T-helper 2 cell treated with Interferon-gamma antibody and Interleukin-4, amounts not matched to agents 5 μg/mL and 100 μg/mL, for 36 hours (primary cell): ENCODE results near the gene SHISA7.
"Not testable (repeated sequence)": the region's sequence is repeated elsewhere in the genome, so short reads cannot be mapped to it uniquely, and the experiment has no call there.

ENCODE experiments used
- DNase-seq: peaks from one replicate; pipeline ENCODE4 v3.0.0; 2021; ENCODE audit warnings: low spot score
- H3K27ac Mint-ChIP-seq: one replicate; pipeline ENCODE4 v1.8.0; 2021; ENCODE audit warnings: mild to moderate bottlenecking, mixed read lengths
- H3K27me3 Mint-ChIP-seq: one replicate; pipeline ENCODE4 v1.8.0; 2021; ENCODE audit warnings: low read depth, mixed read lengths
- H3K36me3 Mint-ChIP-seq: one replicate; pipeline ENCODE4 v1.8.0; 2021; ENCODE audit warnings: low read depth, mixed read lengths
- H3K4me1 Mint-ChIP-seq: one replicate; pipeline ENCODE4 v1.8.0; 2021; ENCODE audit warnings: low read depth, mixed read lengths
- H3K4me3 Mint-ChIP-seq: one replicate; pipeline ENCODE4 v1.8.0; 2022; ENCODE audit warnings: mild to moderate bottlenecking, moderate library complexity, mixed read lengths
- H3K9me3 Mint-ChIP-seq: one replicate; pipeline ENCODE4 v1.8.0; 2021; ENCODE audit warnings: mixed read lengths

Gene SHISA7

DNA sequence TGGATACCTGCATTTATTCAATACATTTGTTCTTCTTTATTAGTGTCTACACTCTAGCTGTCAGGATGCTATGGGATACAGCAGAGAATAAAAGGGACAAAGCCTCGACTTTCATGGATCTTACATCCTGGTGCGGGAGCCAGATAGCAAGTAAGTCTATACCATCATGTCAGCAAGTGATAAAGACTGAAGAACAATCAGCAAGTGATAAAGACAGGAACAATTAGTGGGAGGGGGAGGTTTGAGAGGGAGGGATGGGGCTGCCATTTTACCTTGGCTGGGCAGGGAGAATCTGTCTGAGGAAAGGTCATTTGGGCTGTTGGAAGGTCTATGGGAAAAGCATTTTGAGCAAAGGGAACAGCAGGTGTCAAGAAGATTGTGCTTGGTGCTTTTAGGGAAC is 32.9 kb downstream of the SHISA7 start:
- peaks cover 21% of the 10 kb centered on the region for H3K4me1 Mint-ChIP-seq
- H3K4me3 Mint-ChIP-seq, result no peak overlapping the region
- peaks cover 23% of the 10 kb centered on the region for H3K9me3 Mint-ChIP-seq
- H3K36me3 Mint-ChIP-seq, result peaks cover 32% of the 10 kb centered on the region
- H3K27me3 Mint-ChIP-seq, result peaks cover 16% of the 10 kb centered on the region
- no peak for DNase-seq
- H3K27ac Mint-ChIP-seq, result no peak overlapping the region

DNA sequence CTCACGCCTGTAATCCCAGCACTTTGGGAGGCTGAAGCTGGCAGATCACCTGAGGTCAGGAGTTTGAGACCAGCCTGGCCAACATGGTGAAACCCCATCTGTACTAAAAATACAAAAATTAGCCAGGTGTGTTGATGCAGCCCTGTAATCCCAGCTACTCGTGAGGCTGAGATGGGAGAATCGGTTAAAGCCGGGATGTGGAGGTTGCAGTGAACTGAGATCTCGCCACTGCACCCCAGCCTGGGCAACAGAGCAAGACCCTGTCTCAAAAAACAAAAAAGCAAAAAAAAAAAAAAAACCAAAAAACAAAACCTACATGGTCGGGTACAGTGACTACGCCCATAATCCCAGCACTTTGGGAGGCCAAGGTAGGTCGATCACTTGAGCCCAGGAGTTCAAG is 33.9 kb downstream of the SHISA7 start:
- Mint-ChIP-seq H3K9me3 (peaks cover 23% of the 10 kb centered on the region), H3K4me1 (peaks cover 21% of the 10 kb centered on the region), H3K27ac (peak overlapping the region; percentile 99), H3K27me3 (peaks cover 13% of the 10 kb centered on the region), H3K36me3 (peaks cover 32% of the 10 kb centered on the region)
- not testable (repeated sequence) for H3K4me3 Mint-ChIP-seq, DNase-seq

DNA sequence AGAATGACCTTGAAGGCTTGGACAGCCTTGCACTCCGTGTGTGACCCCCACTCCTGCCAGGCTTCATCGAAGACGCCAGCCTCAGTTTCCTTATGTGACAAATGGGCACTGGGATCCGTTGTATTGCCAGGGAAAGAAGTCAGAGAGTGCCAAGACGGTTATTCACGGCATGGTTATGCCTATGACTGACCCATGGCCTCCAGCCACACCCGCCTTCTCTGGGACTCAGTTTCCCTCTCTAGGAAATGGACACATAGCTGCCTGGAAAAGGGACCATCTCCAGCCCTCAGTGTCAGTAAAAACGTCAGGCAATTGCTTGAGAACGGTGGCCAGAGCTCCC is 34.6 kb downstream of the SHISA7 start:
- peak overlapping the region; percentile 94 for H3K4me3 Mint-ChIP-seq
- peaks cover 23% of the 10 kb centered on the region for H3K9me3 Mint-ChIP-seq
- peaks cover 21% of the 10 kb centered on the region for H3K4me1 Mint-ChIP-seq
- peak overlapping the region; percentile 99 for H3K27ac Mint-ChIP-seq
- peaks cover 10% of the 10 kb centered on the region for H3K27me3 Mint-ChIP-seq
- DNase-seq, result no peak
- H3K36me3 Mint-ChIP-seq, result peaks cover 36% of the 10 kb centered on the region

DNA sequence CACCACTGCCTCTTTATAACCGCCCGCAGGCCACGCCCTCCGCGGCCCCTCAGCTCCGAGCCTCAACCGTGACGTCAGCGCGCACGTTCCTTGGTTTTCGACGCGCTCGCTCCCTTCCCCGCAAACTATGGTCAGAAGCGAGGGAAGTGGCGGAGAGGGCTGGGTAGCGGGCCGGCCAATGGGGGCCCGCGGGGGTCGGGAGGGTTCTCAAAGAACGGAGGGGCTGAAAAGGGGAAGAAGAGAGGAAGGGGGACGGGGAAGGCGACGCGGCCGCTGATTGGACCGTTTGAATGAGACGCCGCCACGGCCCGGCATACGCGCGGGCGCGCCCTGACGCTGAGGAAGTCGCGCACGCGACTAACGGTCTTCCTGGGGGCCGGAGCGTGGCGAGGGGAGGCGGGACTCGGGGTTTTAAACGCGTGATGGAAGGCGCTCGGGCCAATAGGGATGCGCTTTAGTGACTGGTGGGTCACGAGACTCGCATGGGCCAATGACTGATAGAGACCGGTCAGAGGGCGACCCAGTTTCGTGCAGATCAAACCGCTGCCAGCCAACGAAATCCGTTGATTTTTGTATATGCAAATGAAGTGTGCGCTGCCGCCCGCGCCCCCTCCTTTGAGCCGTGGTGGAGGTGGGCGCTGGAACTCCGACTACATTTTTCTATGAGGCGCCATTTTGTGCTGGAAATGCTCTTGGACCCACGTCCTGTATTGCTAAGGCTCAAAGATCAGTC is 35.1 kb downstream of the SHISA7 start:
- H3K36me3 Mint-ChIP-seq, result peaks cover 40% of the 10 kb centered on the region
- peak overlapping the region; percentile 99 for H3K27ac Mint-ChIP-seq
- peaks cover 10% of the 10 kb centered on the region for H3K27me3 Mint-ChIP-seq

DNA sequence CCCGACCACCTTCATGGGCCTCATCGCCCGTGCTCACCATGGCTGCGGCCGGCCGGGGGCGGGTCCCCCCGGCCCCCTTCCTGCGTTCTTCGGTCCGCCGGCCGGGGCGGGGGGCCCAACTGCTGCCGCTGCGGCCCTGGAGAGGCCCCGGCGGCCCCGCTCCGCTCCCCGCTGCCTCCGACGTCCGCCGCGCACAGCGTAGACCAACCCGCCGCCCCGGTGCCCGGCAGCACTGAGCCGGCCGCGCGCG is 35.6 kb downstream of the SHISA7 start, which contains the start of gene UBE2S:
UBE2S (minus strand) TSS at position 239 of the 250 bp plus-strand sequence; CDS start at position 40, 199 bp downstream.
- DNase-seq, result not testable (repeated sequence)
- H3K4me1 Mint-ChIP-seq, result peaks cover 25% of the 10 kb centered on the region
- H3K9me3 Mint-ChIP-seq, result peaks cover 23% of the 10 kb centered on the region
- H3K4me3 Mint-ChIP-seq, result peak within 1 kb of the TSS; percentile 94
- H3K36me3 Mint-ChIP-seq, result peaks cover 45% of the 10 kb centered on the region
- peaks cover 10% of the 10 kb centered on the region for H3K27me3 Mint-ChIP-seq
- H3K27ac Mint-ChIP-seq, result peak within 1 kb of the TSS; percentile 99

More for the DNA sequence above, 35.1 kb downstream of the SHISA7 start:
- Mint-ChIP-seq H3K9me3 (peaks cover 23% of the 10 kb centered on the region), H3K4me1 (peaks cover 24% of the 10 kb centered on the region), H3K4me3 (peak overlapping the region; percentile 94)
- peak; percentile 97 for DNase-seq

DNA sequence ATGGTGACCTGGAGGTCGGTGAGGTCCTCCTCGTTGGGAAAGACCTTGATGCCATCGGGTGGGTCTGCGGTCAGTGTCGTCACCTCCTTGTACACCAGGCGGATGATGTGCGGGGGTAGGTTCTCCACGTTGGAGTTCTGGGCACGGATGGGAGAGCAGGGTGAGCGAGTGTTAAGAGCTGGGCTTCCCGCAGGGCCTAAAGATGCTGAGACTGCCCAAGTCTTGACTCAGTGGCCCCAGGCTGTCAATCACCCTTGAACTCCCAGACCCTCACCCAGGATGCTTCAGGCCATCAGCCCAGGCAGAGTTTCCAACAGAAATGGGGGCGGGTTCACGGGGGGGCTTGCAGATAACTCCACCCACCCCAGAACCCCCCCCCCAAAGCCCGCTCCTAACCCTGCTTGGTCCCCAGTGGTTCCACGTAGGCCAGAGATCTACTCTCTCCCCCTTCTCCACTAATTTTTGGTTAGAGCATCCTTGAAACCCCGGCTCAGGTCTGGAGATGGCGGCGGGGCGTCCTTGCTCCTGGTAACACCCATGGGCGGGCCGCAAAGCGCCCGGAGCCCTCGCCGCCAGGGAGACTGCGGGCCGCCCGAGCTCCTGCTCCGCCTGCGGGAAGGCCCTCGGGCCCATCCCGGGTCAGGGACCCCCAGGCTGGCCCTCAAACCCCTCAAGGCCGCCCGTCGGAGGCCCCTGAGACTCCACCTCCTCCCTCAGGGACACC is 36.1 kb downstream of the SHISA7 start:
- peaks cover 25% of the 10 kb centered on the region for H3K4me1 Mint-ChIP-seq
- H3K9me3 Mint-ChIP-seq, result peaks cover 23% of the 10 kb centered on the region
- H3K4me3 Mint-ChIP-seq, result peak overlapping the region; percentile 86
- no peak for DNase-seq
- H3K27ac Mint-ChIP-seq, result peak overlapping the region; percentile 99
- peaks cover 49% of the 10 kb centered on the region for H3K36me3 Mint-ChIP-seq
- H3K27me3 Mint-ChIP-seq, result peaks cover 7% of the 10 kb centered on the region

DNA sequence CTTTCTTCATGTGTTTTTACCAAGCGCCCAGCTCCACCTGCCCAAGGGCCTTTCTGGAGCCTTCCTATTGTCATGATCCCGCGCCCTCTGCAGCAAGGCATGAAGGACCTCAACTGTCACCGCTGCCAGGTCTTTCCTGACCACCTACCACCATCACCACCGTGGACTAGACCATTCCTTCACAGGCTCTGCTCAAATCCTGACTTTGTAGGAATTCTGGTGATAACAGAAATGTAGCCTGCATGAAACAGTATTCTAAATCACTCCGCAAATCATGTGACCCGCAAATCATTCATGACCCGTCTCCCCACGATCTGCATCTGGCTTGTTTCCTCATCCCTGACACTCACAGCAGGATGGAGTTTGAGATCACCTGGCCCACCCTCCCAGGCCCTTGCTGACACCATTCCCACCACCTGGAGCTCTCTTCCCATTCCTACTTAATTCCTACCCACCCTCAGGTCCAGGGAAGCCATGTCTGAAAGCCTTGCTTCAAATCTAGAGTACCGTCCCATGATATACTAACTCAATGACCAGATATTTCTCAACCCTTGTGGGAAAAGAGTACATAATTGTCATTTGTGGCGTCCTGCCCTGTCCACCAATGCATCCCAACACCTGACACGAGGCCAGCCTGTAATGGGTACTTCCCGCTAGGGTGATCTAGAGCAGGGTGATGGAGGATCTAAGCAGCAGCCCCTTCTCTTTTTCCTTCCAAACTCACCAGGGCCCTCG is 36.8 kb downstream of the SHISA7 start:
- peaks cover 1% of the 10 kb centered on the region for H3K27me3 Mint-ChIP-seq
- peaks cover 52% of the 10 kb centered on the region for H3K36me3 Mint-ChIP-seq
- peaks cover 21% of the 10 kb centered on the region for H3K9me3 Mint-ChIP-seq
- H3K27ac Mint-ChIP-seq, result peak overlapping the region; percentile 85
- H3K4me1 Mint-ChIP-seq, result peaks cover 25% of the 10 kb centered on the region
- peak overlapping the region; percentile 86 for H3K4me3 Mint-ChIP-seq
- no peak for DNase-seq

DNA sequence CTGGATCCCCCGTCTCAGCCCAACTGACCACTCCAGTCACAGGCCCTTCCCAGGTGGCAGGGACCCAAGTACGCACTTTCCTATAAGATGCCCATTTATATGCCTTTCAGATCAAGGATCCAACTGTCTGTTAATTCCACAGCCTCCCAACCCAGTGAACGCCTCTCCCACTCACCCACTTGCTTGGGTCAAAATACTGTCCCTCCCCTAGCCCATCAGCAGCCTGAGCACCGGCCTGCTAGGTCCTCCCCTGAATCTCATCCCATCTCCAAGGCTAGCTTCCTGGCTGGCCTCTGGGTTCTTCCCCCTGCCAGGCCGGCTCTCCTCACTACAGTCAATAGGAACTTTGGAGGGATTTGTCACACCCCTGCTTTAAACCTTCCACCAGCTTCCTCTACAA is 37.5 kb downstream of the SHISA7 start:
- Mint-ChIP-seq H3K4me3 (peak overlapping the region; percentile 86), H3K27me3 (no peaks in the 10 kb centered on the region), H3K9me3 (peaks cover 16% of the 10 kb centered on the region), H3K27ac (peak overlapping the region; percentile 85), H3K36me3 (peaks cover 58% of the 10 kb centered on the region), H3K4me1 (peaks cover 25% of the 10 kb centered on the region)
- DNase-seq, result no peak

DNA sequence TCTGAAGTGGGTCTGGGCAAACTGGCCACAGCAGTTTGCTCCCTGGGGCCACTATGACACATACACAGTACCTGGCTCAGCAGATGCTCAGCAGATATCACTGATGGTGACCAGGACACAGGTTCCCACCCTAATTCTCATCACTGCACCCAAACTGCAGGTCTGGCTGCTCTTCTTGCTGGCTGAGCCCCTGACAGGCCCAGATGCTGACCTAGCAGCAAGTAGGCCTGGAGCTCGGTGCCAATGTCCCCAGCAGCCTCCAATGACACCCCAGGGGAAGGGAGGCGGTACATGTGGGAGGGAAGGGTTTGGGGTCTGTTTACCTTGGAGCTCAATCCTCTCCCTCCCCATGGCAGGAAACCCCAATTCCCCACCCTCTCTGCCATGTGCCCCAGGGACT is 40.6 kb downstream of the SHISA7 start:
- Mint-ChIP-seq H3K27me3 (no peaks in the 10 kb centered on the region), H3K9me3 (no peaks in the 10 kb centered on the region), H3K4me1 (peaks cover 26% of the 10 kb centered on the region), H3K27ac (no peak overlapping the region), H3K4me3 (no peak overlapping the region), H3K36me3 (peaks cover 52% of the 10 kb centered on the region)
- DNase-seq, result no peak

DNA sequence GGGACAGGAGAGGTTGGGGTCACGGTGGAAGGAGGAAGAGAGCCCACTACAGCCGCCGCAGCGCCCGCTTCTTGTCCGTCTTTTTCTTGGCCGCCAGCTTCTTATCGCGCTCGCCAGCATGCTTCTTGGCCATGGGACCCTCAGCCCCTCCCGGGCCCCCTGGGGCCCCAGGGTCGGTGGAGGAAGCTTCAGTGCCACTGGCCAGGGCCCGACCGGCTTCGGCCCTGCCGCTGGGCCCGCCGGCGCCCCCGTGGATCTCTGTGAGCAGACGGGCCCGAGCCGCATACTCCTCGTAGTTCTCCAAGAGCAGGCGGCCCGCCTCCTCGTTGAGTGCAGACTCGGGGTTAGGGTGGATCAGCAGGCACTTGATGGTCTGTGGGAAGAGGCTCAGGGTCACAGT is 41.7 kb downstream of the SHISA7 start:
- peaks cover 23% of the 10 kb centered on the region for H3K4me1 Mint-ChIP-seq
- not testable (repeated sequence) for H3K4me3 Mint-ChIP-seq

DNA sequence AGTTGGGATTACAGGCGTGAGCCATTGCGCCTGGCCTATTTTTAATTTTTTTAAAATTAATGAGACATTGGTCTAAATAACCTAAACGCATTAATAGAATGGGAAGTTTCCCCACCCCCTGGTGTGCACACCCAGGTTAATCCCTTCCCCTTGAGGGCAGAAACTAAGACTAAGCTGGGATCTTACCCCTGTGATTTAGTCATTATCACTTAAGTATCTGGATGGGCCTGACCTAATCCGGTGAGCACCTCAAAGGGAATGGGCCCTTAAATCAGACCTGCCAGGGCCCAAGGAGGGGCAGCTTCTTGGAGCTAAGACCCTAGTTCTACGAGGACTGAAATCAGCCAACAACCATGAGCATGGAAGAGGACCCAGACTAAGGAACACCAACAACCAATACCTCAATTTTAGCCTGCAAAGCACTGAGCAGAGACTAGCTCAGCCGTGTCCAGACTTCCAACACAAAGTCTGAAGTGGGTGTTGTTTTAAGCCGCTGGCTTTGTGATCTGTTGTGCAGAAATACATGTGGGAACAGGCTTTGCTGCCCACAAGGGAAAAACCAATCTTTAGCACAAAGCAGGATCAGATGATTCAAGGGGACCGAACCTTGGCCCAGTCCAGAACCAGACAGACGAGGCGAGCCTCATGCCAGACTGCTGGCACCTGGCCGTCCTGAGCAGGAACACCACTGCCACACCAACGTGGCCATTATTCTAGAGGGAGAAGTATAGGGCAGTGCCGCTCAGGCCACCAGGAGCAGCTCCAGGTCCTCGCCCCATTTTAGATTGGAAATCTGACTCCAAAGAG is 42.6 kb downstream of the SHISA7 start:
- Mint-ChIP-seq H3K27me3 (no peaks in the 10 kb centered on the region), H3K4me1 (peaks cover 15% of the 10 kb centered on the region), H3K9me3 (no peaks in the 10 kb centered on the region), H3K27ac (no peak overlapping the region), H3K36me3 (peaks cover 38% of the 10 kb centered on the region), H3K4me3 (no peak overlapping the region)
- no peak for DNase-seq

More for the DNA sequence above, 41.7 kb downstream of the SHISA7 start:
- not testable (repeated sequence) for DNase-seq, H3K9me3 Mint-ChIP-seq, H3K27ac Mint-ChIP-seq, H3K27me3 Mint-ChIP-seq
- H3K36me3 Mint-ChIP-seq, result peaks cover 47% of the 10 kb centered on the region

DNA sequence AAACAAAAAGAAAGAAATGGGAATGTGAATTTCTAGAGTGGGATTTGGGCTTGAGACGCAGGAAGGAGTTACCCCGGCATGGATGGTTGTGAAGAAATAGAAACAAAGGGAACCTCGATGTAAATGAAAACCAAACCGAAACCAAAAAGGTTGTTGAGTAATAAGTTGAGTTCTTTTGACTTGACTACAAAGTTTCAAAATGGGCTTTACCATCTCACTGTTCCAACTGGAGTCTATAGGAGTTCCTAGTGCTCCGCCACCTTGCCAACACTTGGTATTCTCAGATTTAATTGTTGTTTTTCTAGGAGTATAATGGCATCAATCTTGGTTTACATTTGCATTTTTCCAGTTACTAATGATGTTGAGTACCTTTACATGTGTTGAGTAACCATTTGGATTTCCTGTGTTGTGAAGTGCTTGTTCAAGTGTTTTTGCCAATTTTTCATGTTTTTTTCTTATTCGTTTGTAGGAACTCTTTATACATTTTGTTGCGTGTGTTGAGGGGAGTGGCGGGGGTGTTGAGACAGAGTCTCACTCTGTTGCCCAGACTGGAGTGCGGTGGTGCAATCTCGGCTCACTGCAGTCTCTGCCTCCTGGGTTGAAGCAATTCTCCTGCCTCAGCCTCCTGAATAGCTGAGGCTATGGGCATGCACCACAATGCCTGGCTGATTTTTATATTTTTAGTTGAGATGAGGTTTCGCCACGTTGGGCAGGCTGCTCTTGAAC is 44.7 kb downstream of the SHISA7 start:
- H3K36me3 Mint-ChIP-seq, result peaks cover 32% of the 10 kb centered on the region
- H3K4me1 Mint-ChIP-seq, result peaks cover 14% of the 10 kb centered on the region
- no peaks in the 10 kb centered on the region for H3K9me3 Mint-ChIP-seq
- H3K4me3 Mint-ChIP-seq, result peak overlapping the region; percentile 7
- peak overlapping the region; percentile 74 for H3K27ac Mint-ChIP-seq
- no peak for DNase-seq
- no peaks in the 10 kb centered on the region for H3K27me3 Mint-ChIP-seq
